ENCODE data around the gene MFN2. TPM values are rescaled to one million over a fixed set of nuclear protein-coding genes. Genes with fewer than 3 reads are reported as not detected.

MFN2 gene
- total and polyA plus RNA-seq, 9 of the 15 experiments (the other 6 are each of a cell fraction or from before 2014, with no cell fraction given): 10.5 to 158 (median 87.1) TPM

DNA sequence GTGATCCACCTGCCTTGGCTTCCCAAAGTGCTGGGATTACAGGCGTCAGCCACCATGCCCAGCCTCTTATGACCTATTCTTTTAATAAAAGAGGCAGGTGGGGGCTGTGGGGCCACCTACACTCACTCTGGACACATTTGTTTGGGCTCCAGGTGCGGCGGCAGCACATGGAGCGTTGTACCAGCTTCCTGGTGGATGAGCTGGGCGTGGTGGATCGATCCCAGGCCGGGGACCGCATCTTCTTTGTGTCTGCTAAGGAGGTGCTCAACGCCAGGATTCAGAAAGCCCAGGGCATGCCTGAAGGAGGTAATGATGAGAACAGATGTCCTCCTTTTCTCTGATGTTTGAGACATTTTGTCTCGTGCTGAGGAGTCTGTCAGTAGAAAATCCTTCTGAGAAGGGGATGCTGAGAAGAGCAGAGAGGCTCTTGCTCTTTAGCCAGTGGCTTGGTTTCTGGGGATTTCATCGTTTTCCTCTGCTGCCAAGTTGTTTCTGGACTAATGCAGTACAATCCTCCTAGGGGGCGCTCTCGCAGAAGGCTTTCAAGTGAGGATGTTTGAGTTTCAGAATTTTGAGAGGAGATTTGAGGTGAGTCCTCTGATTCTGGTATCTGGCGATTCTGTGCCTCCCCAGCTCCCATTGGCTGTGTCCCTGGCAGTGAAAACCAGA, 21.1 kb downstream of the MFN2 start (continued):
- TF ChIP-seq, protein P1, sequence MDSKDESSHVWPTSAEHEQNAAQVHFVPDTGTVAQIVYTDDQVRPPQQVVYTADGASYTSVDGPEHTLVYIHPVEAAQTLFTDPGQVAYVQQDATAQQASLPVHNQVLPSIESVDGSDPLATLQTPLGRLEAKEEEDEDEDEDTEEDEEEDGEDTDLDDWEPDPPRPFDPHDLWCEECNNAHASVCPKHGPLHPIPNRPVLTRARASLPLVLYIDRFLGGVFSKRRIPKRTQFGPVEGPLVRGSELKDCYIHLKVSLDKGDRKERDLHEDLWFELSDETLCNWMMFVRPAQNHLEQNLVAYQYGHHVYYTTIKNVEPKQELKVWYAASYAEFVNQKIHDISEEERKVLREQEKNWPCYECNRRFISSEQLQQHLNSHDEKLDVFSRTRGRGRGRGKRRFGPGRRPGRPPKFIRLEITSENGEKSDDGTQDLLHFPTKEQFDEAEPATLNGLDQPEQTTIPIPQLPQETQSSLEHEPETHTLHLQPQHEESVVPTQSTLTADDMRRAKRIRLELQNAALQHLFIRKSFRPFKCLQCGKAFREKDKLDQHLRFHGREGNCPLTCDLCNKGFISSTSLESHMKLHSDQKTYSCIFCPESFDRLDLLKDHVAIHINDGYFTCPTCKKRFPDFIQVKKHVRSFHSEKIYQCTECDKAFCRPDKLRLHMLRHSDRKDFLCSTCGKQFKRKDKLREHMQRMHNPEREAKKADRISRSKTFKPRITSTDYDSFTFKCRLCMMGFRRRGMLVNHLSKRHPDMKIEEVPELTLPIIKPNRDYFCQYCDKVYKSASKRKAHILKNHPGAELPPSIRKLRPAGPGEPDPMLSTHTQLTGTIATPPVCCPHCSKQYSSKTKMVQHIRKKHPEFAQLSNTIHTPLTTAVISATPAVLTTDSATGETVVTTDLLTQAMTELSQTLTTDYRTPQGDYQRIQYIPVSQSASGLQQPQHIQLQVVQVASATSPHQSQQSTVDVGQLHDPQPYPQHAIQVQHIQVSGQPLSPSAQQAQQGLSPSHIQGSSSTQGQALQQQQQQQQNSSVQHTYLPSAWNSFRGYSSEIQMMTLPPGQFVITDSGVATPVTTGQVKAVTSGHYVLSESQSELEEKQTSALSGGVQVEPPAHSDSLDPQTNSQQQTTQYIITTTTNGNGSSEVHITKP (IDR thresholded peaks at IDR 0.05; ENCODE audit: partially characterized antibody): no peak
- TF ChIP-seq ZNF586 (CRISPR knock-in tag; conservative IDR thresholded peaks at IDR 0.05): no peak
- no peak for TF ChIP-seq ZNF655 (CRISPR knock-in tag; IDR thresholded peaks at IDR 0.05)
- TF ChIP-seq E2F6 (IDR thresholded peaks at IDR 0.05; ENCODE audit: borderline replicate concordance in 1 of 2, extremely low read depth in 1 of 2, insufficient read depth in 1 of 2, insufficient read length in 1 of 2, low read depth in 1 of 2, low read length in 1 of 2, poor library complexity in 1 of 2, severe bottlenecking in 1 of 2): no peak
- no peak for TF ChIP-seq MCM3 (IDR thresholded peaks at IDR 0.05)
- peak; percentile 93 for TF ChIP-seq CTCFL (IDR thresholded peaks at IDR 0.05; ENCODE audit: borderline replicate concordance, insufficient read depth, low read depth, low read length, poor library complexity, severe bottlenecking)
- TF ChIP-seq CBFA2T2 (conservative IDR thresholded peaks at IDR 0.05): no peak
- no peak for TF ChIP-seq ZNF3 (CRISPR knock-in tag; IDR thresholded peaks at IDR 0.05)
- no peak for TF ChIP-seq ZFP91 (CRISPR knock-in tag; IDR thresholded peaks at IDR 0.05)
- TF ChIP-seq, protein P2, sequence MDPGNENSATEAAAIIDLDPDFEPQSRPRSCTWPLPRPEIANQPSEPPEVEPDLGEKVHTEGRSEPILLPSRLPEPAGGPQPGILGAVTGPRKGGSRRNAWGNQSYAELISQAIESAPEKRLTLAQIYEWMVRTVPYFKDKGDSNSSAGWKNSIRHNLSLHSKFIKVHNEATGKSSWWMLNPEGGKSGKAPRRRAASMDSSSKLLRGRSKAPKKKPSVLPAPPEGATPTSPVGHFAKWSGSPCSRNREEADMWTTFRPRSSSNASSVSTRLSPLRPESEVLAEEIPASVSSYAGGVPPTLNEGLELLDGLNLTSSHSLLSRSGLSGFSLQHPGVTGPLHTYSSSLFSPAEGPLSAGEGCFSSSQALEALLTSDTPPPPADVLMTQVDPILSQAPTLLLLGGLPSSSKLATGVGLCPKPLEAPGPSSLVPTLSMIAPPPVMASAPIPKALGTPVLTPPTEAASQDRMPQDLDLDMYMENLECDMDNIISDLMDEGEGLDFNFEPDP (CRISPR knock-in tag; IDR thresholded peaks at IDR 0.05): no peak
- TF ChIP-seq LCOR (CRISPR knock-in tag; IDR thresholded peaks at IDR 0.05): no peak
- peak; percentile 73; the same call in 1 of the 2 replicates for TF ChIP-seq ZNF175 (CRISPR knock-in tag; IDR thresholded peaks at IDR 0.05; ENCODE audit: low read depth)
- TF ChIP-seq GATA2 (CRISPR knock-in tag; IDR thresholded peaks at IDR 0.05): no peak
- TF ChIP-seq ZNF445 (CRISPR knock-in tag; IDR thresholded peaks at IDR 0.05; ENCODE audit: low read depth): no peak
- no peak for TF ChIP-seq MEF2A (IDR thresholded peaks at IDR 0.05; ENCODE audit: control insufficient read depth, low read depth, low read length)
